OCI-LY1 (cell line): Measurements from ENCODE around the gene CACUL1.

ENCODE experiments used
- EZH2 ChIP-seq: fragments of 200-600 bp; sonication (generic), shearing (Covaris generic); IDR thresholded peaks from 2 replicates; pipeline ENCODE4 v1.8.0; 2017; ENCODE audit warnings: borderline replicate concordance, mixed run types, mild to moderate bottlenecking, antibody characterized with exemption, low read length, moderate library complexity, mixed read lengths
- TF ChIP-seq, protein P1 (sequence below): fragments of 200-600 bp; sonication (generic), shearing (Covaris generic); IDR thresholded peaks from 2 replicates; pipeline ENCODE4 v1.5.1; 2017; ENCODE audit warnings: mild to moderate bottlenecking, antibody characterized with exemption, low read length, moderate library complexity, mixed read lengths

DNA sequence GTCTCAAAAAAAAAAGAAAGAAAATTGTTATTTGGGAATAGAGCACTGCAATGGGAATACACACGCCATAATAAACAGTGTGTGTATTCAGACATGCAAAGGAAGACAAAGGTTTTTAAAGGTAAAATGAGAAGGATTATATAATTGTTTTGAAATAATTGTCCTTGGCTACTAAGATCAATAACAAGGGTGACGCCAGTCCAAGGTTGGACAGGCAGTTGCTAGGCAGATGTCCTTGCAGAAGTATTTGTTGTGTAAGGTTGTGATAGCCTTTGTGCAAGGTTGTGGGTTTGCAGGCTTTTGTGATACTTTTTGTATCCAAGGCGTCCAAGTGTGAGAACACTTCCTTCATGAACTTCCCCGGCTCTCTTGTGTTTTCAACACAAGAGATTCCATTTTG is 87.0 kb downstream of the CACUL1 start:
- TF ChIP-seq, protein P1, sequence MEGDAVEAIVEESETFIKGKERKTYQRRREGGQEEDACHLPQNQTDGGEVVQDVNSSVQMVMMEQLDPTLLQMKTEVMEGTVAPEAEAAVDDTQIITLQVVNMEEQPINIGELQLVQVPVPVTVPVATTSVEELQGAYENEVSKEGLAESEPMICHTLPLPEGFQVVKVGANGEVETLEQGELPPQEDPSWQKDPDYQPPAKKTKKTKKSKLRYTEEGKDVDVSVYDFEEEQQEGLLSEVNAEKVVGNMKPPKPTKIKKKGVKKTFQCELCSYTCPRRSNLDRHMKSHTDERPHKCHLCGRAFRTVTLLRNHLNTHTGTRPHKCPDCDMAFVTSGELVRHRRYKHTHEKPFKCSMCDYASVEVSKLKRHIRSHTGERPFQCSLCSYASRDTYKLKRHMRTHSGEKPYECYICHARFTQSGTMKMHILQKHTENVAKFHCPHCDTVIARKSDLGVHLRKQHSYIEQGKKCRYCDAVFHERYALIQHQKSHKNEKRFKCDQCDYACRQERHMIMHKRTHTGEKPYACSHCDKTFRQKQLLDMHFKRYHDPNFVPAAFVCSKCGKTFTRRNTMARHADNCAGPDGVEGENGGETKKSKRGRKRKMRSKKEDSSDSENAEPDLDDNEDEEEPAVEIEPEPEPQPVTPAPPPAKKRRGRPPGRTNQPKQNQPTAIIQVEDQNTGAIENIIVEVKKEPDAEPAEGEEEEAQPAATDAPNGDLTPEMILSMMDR, result no peak
- no peak for TF ChIP-seq EZH2
